Stimulated activated memory B cell treated with anti-CD40 and anti-IgM and Interleukin-4, amounts not matched to agents 10 μg/mL and 1 μg/mL and 100 μg/mL, for 72 hours (primary cell): Measurements from ENCODE around the gene UBE2R2.
"Not testable (repeated sequence)": the region's sequence is repeated elsewhere in the genome, so short reads cannot be mapped to it uniquely, and the experiment has no call there.

Experiments
- ATAC-seq: fragments of 150-1000 bp; cut with Tn5 transposase; 2 replicates; pipeline ENCODE4 v1.10.0; 2021
- H3K27ac Mint-ChIP-seq: one replicate; pipeline ENCODE4 v1.8.0; 2022; ENCODE audit warnings: mild to moderate bottlenecking, mixed read lengths
- H3K27me3 Mint-ChIP-seq: one replicate; pipeline ENCODE4 v1.8.0; 2022; ENCODE audit warnings: mixed read lengths
- H3K36me3 Mint-ChIP-seq: one replicate; pipeline ENCODE4 v1.8.0; 2022; ENCODE audit warnings: mixed read lengths
- H3K4me1 Mint-ChIP-seq: one replicate; pipeline ENCODE4 v1.8.0; 2022; ENCODE audit warnings: mixed read lengths
- H3K4me3 Mint-ChIP-seq: one replicate; pipeline ENCODE4 v1.8.0; 2022; ENCODE audit warnings: mild to moderate bottlenecking, moderate library complexity, mixed read lengths
- H3K9me3 Mint-ChIP-seq: one replicate; pipeline ENCODE4 v1.8.0; 2022; ENCODE audit warnings: mixed read lengths

Gene UBE2R2

GRCh38 chr9:33793496-33793895 lies 23.5 kb upstream of the UBE2R2 start:
- not testable (repeated sequence) for H3K9me3 Mint-ChIP-seq, H3K4me1 Mint-ChIP-seq, H3K27ac Mint-ChIP-seq, H3K36me3 Mint-ChIP-seq, H3K4me3 Mint-ChIP-seq, ATAC-seq
- peaks cover 36% of the 10 kb centered on the region for H3K27me3 Mint-ChIP-seq

GRCh38 chr9:33794560-33794959 lies 22.4 kb upstream of the UBE2R2 start:
- H3K27me3 Mint-ChIP-seq: peaks cover 46% of the 10 kb centered on the region
- no peak for ATAC-seq

GRCh38 chr9:33795281-33795680 lies 21.7 kb upstream of the UBE2R2 start, which contains the start of gene PRSS3:
TSS of gene PRSS3 (plus strand) at chr9:33795561. CDS start at chr9:33795574, 13 bp downstream.
- no peaks in the 10 kb centered on the region for H3K4me1 Mint-ChIP-seq
- no peaks in the 10 kb centered on the region for H3K9me3 Mint-ChIP-seq
- no peak for ATAC-seq
- H3K27me3 Mint-ChIP-seq: peaks cover 51% of the 10 kb centered on the region
- H3K27ac Mint-ChIP-seq: no peak within 1 kb of the TSS
- H3K36me3 Mint-ChIP-seq: peaks cover 5% of the 10 kb centered on the region
- no peak within 1 kb of the TSS for H3K4me3 Mint-ChIP-seq

More at GRCh38 chr9:33794560-33794959, 22.4 kb upstream of the UBE2R2 start:
- H3K4me1 Mint-ChIP-seq: no peaks in the 10 kb centered on the region
- H3K27ac Mint-ChIP-seq: no peak overlapping the region
- H3K9me3 Mint-ChIP-seq: no peaks in the 10 kb centered on the region
- H3K36me3 Mint-ChIP-seq: peaks cover 5% of the 10 kb centered on the region
- H3K4me3 Mint-ChIP-seq: no peak overlapping the region

- peaks cover 5% of the 10 kb centered on the region for H3K36me3 Mint-ChIP-seq
- H3K27me3 Mint-ChIP-seq: peaks cover 51% of the 10 kb centered on the region
- ATAC-seq: no peak
- H3K27ac Mint-ChIP-seq: no peak overlapping the region
- H3K4me3 Mint-ChIP-seq: no peak overlapping the region
- H3K4me1 Mint-ChIP-seq: no peaks in the 10 kb centered on the region
- H3K9me3 Mint-ChIP-seq: no peaks in the 10 kb centered on the region
These were observed 21.1 kb upstream of the UBE2R2 start for GRCh38 chr9:33795819-33796218.

- not testable (repeated sequence) for ATAC-seq, H3K36me3 Mint-ChIP-seq, H3K4me1 Mint-ChIP-seq, H3K4me3 Mint-ChIP-seq, H3K27ac Mint-ChIP-seq, H3K9me3 Mint-ChIP-seq
- H3K27me3 Mint-ChIP-seq: peaks cover 51% of the 10 kb centered on the region
These were observed 20.3 kb upstream of the UBE2R2 start for GRCh38 chr9:33796679-33797078.

- Mint-ChIP-seq H3K4me1 (no peaks in the 10 kb centered on the region), H3K4me3 (no peak overlapping the region), H3K9me3 (peaks cover 3% of the 10 kb centered on the region), H3K36me3 (peaks cover 5% of the 10 kb centered on the region), H3K27ac (no peak overlapping the region), H3K27me3 (peaks cover 51% of the 10 kb centered on the region)
- ATAC-seq: no peak
These were observed 19.1 kb upstream of the UBE2R2 start for GRCh38 chr9:33797837-33798236.

GRCh38 chr9:33798545-33798944 lies 18.4 kb upstream of the UBE2R2 start:
- Mint-ChIP-seq H3K4me3 (no peak overlapping the region), H3K36me3 (peaks cover 5% of the 10 kb centered on the region), H3K9me3 (peaks cover 3% of the 10 kb centered on the region), H3K4me1 (no peaks in the 10 kb centered on the region), H3K27me3 (peaks cover 51% of the 10 kb centered on the region), H3K27ac (no peak overlapping the region)
- ATAC-seq: no peak

- H3K27me3 Mint-ChIP-seq: peaks cover 48% of the 10 kb centered on the region
- H3K4me3 Mint-ChIP-seq: no peak overlapping the region
- no peaks in the 10 kb centered on the region for H3K4me1 Mint-ChIP-seq
- H3K36me3 Mint-ChIP-seq: peaks cover 5% of the 10 kb centered on the region
- ATAC-seq: no peak
- peaks cover 3% of the 10 kb centered on the region for H3K9me3 Mint-ChIP-seq
- H3K27ac Mint-ChIP-seq: no peak overlapping the region
These were observed 16.8 kb upstream of the UBE2R2 start for GRCh38 chr9:33799928-33800704.

- Mint-ChIP-seq H3K36me3 (peaks cover 5% of the 10 kb centered on the region), H3K27me3 (peaks cover 40% of the 10 kb centered on the region), H3K27ac (no peak overlapping the region), H3K4me3 (no peak overlapping the region), H3K4me1 (no peaks in the 10 kb centered on the region), H3K9me3 (peaks cover 3% of the 10 kb centered on the region)
- no peak for ATAC-seq
These were observed 16.1 kb upstream of the UBE2R2 start for GRCh38 chr9:33800886-33801285.

GRCh38 chr9:33801943-33802500 lies 14.9 kb upstream of the UBE2R2 start:
- peaks cover 31% of the 10 kb centered on the region for H3K27me3 Mint-ChIP-seq
- H3K27ac Mint-ChIP-seq, ATAC-seq, H3K36me3 Mint-ChIP-seq, H3K4me1 Mint-ChIP-seq, H3K4me3 Mint-ChIP-seq, H3K9me3 Mint-ChIP-seq: not testable (repeated sequence)

GRCh38 chr9:33804196-33804595 lies 12.8 kb upstream of the UBE2R2 start:
- not testable (repeated sequence) for H3K9me3 Mint-ChIP-seq, H3K27me3 Mint-ChIP-seq, H3K36me3 Mint-ChIP-seq, H3K27ac Mint-ChIP-seq, H3K4me3 Mint-ChIP-seq, ATAC-seq, H3K4me1 Mint-ChIP-seq

GRCh38 chr9:33807156-33807555 lies 9.8 kb upstream of the UBE2R2 start:
- H3K27me3 Mint-ChIP-seq, H3K4me3 Mint-ChIP-seq, H3K4me1 Mint-ChIP-seq, H3K36me3 Mint-ChIP-seq, ATAC-seq, H3K9me3 Mint-ChIP-seq, H3K27ac Mint-ChIP-seq: not testable (repeated sequence)

GRCh38 chr9:33808979-33809322 lies 8.0 kb upstream of the UBE2R2 start:
- ATAC-seq, H3K4me3 Mint-ChIP-seq, H3K4me1 Mint-ChIP-seq, H3K9me3 Mint-ChIP-seq, H3K27ac Mint-ChIP-seq, H3K36me3 Mint-ChIP-seq, H3K27me3 Mint-ChIP-seq: not testable (repeated sequence)

- Mint-ChIP-seq H3K36me3 (no peaks in the 10 kb centered on the region), H3K4me1 (peaks cover 12% of the 10 kb centered on the region), H3K9me3 (no peaks in the 10 kb centered on the region), H3K27ac (no peak overlapping the region), H3K27me3 (no peaks in the 10 kb centered on the region), H3K4me3 (no peak overlapping the region)
- no peak for ATAC-seq
These were observed 7.5 kb upstream of the UBE2R2 start for GRCh38 chr9:33809506-33809905.

GRCh38 chr9:33813712-33814641 lies 3.0 kb upstream of the UBE2R2 start:
- peak overlapping the region; percentile 99 for H3K27ac Mint-ChIP-seq
- H3K4me3 Mint-ChIP-seq: no peak overlapping the region
- peaks cover 40% of the 10 kb centered on the region for H3K4me1 Mint-ChIP-seq
- ATAC-seq: no peak
- H3K36me3 Mint-ChIP-seq: peaks cover 4% of the 10 kb centered on the region
- no peaks in the 10 kb centered on the region for H3K9me3 Mint-ChIP-seq
- no peaks in the 10 kb centered on the region for H3K27me3 Mint-ChIP-seq
